Measurements from ENCODE around the gene ERI3. TPM values are rescaled to one million over a fixed set of nuclear protein-coding genes. Genes with fewer than 3 reads are reported as not detected.

Gene ERI3
- polyA plus RNA-seq, 2 of the 4 experiments (the other 2 are of a cell fraction), result 43.4 to 44.7 TPM

DNA sequence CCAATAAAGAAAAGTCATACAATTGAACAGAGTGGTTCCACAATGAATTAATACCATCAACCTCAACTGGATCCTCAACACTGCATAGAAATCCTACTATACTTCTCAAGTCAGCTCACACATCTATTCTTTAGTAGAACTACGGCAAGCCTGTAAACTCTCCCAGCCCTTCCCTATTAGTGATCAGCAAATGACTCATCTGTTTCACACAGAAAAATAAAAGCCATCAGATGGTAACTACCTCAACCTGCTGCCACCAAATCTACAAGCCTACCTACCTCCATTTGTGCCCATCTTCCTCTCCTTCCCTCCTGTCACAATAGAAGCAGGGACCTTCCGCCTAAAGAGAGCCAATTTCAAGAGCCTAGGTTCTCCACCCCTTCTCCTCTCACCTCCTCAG is 78.2 kb downstream of the ERI3 start:
- ATAC-seq (no peak), DNase-seq (ENCODE audit: low read depth in 1 of 2, low spot score in 1 of 2) (no peak), FAIRE-seq (no peak)
- no peak overlapping the region for H3K4me3 ChIP-seq
- no peak overlapping the region for H3K4me2 ChIP-seq
- TF ChIP-seq RAD21 (conservative IDR thresholded peaks at IDR 0.05 in 1 of 2, IDR thresholded peaks at IDR 0.05 in 1 of 2), result no peak
- TF ChIP-seq, protein P1, sequence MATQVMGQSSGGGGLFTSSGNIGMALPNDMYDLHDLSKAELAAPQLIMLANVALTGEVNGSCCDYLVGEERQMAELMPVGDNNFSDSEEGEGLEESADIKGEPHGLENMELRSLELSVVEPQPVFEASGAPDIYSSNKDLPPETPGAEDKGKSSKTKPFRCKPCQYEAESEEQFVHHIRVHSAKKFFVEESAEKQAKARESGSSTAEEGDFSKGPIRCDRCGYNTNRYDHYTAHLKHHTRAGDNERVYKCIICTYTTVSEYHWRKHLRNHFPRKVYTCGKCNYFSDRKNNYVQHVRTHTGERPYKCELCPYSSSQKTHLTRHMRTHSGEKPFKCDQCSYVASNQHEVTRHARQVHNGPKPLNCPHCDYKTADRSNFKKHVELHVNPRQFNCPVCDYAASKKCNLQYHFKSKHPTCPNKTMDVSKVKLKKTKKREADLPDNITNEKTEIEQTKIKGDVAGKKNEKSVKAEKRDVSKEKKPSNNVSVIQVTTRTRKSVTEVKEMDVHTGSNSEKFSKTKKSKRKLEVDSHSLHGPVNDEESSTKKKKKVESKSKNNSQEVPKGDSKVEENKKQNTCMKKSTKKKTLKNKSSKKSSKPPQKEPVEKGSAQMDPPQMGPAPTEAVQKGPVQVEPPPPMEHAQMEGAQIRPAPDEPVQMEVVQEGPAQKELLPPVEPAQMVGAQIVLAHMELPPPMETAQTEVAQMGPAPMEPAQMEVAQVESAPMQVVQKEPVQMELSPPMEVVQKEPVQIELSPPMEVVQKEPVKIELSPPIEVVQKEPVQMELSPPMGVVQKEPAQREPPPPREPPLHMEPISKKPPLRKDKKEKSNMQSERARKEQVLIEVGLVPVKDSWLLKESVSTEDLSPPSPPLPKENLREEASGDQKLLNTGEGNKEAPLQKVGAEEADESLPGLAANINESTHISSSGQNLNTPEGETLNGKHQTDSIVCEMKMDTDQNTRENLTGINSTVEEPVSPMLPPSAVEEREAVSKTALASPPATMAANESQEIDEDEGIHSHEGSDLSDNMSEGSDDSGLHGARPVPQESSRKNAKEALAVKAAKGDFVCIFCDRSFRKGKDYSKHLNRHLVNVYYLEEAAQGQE (IDR thresholded peaks at IDR 0.05), result no peak
- TF ChIP-seq, protein P2, sequence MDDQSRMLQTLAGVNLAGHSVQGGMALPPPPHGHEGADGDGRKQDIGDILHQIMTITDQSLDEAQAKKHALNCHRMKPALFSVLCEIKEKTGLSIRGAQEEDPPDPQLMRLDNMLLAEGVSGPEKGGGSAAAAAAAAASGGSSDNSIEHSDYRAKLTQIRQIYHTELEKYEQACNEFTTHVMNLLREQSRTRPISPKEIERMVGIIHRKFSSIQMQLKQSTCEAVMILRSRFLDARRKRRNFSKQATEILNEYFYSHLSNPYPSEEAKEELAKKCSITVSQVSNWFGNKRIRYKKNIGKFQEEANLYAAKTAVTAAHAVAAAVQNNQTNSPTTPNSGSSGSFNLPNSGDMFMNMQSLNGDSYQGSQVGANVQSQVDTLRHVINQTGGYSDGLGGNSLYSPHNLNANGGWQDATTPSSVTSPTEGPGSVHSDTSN (IDR thresholded peaks at IDR 0.05), result no peak
- TF ChIP-seq MAFK (IDR thresholded peaks at IDR 0.05; ENCODE audit: partially characterized antibody), result no peak
- ChIA-PET CTCF (interaction anchor here (1.4 kb wide), 1 partner anchor 59 kb away, joined by 3 read pairs; no protein-coding TSS in a partner anchor), POLR2A (no interaction called here)
- no peak overlapping the region for H3K27ac ChIP-seq
- 90% methylated on average over 2 of the region's 2 CpGs for WGBS (ENCODE audit: missing lambda C conversion rate)
- no peaks in the 10 kb centered on the region for H3K9me3 ChIP-seq
- H3K4me1 ChIP-seq, result no peaks in the 10 kb centered on the region

DNA sequence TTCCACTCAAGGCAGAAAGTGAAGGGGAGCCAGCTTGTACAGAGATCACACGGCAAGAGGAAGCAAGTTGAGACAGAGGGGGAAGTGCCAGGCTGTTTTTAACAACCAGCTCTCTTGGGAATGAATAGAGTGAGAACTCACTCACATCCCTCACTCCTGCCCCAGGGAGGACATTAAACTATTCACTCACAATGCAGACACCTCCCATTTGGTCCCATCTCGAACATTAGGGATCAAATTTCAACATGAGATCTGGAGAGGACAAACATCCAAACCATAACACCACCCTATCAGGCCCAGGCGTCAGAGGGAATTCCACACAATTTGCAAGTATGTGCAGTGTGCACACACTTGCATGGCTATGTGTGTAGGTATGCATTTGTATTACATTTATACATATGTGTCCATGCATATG is 79.1 kb downstream of the ERI3 start:
- H3K4me1 ChIP-seq, result no peaks in the 10 kb centered on the region
- no peak for TF ChIP-seq FOSB (CRISPR knock-in tag; IDR thresholded peaks at IDR 0.05)
- TF ChIP-seq HDAC2 (IDR thresholded peaks at IDR 0.05), result no peak
- TF ChIP-seq, protein P3, sequence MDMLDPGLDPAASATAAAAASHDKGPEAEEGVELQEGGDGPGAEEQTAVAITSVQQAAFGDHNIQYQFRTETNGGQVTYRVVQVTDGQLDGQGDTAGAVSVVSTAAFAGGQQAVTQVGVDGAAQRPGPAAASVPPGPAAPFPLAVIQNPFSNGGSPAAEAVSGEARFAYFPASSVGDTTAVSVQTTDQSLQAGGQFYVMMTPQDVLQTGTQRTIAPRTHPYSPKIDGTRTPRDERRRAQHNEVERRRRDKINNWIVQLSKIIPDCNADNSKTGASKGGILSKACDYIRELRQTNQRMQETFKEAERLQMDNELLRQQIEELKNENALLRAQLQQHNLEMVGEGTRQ (IDR thresholded peaks at IDR 0.05), result no peak
- no peak for TF ChIP-seq RCOR1 (IDR thresholded peaks at IDR 0.05; ENCODE audit: low read depth, low read length)
- TF ChIP-seq PHF8 (IDR thresholded peaks at IDR 0.05; ENCODE audit: borderline replicate concordance, low read depth), result no peak
- TF ChIP-seq TFCP2L1 (CRISPR knock-in tag; IDR thresholded peaks at IDR 0.05), result no peak
- no peak overlapping the region for H3K27ac ChIP-seq
- H3K4me2 ChIP-seq, result no peak overlapping the region
- H3K9me3 ChIP-seq, result no peaks in the 10 kb centered on the region
- WGBS (ENCODE audit: missing lambda C conversion rate), result 72% methylated on average over 3 of the region's 3 CpGs
- POLR2A ChIA-PET, result no interaction called here
- FAIRE-seq, result no peak
- CTCF ChIA-PET, result interaction anchor here (1.0 to 1.4 kb wide), 2 partner anchors 14 to 59 kb away, joined by 3 read pairs; no protein-coding TSS in a partner anchor
- DNase-seq (ENCODE audit: low read depth in 1 of 2, low spot score in 1 of 2), result no peak
- H3K4me3 ChIP-seq, result no peak overlapping the region
- ATAC-seq, result no peak

DNA sequence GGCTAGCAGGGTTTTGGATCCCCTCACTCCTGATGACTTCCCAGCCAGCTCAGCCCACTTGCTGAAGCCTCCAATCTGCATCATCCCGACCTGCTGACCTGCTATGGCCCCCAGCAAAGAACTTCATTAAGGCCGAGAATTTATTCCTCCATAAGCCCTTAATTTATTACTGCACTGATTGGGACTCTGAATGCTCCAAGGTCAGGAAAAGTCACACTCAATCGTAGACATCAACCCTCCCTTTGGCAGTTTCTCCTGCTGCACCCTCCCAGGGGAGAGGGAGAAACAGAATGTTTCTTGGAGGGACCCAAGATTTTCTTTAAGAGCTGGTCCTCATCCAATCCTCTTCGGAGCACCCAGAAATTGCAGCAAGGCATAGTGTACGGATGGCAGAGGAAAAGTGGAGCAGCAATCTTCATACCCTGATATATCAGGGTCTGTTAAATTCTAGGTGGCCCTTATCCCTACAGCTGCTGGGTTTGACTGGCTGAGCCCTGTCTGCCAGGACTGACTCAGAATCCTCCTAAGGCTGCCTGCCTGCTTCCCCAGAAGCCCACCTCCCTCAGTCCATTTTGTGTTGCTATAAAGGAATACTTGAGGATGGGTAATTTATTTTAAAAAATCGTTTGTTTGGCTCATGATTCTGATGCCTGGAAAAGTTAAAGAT is 79.6 kb downstream of the ERI3 start:
- H3K9me3 ChIP-seq, result no peaks in the 10 kb centered on the region
- DNase-seq (ENCODE audit: low read depth in 1 of 2, low spot score in 1 of 2) (no peak), ATAC-seq (no peak), FAIRE-seq (no peak)
- H3K4me1 ChIP-seq, result no peaks in the 10 kb centered on the region
- no peak overlapping the region for H3K4me3 ChIP-seq
- H3K27ac ChIP-seq, result no peak overlapping the region
- POLR2A ChIA-PET, result no interaction called here
- H3K4me2 ChIP-seq, result no peak overlapping the region
- no peak for TF ChIP-seq RFX5 (IDR thresholded peaks at IDR 0.05)
- TF ChIP-seq, protein P4, sequence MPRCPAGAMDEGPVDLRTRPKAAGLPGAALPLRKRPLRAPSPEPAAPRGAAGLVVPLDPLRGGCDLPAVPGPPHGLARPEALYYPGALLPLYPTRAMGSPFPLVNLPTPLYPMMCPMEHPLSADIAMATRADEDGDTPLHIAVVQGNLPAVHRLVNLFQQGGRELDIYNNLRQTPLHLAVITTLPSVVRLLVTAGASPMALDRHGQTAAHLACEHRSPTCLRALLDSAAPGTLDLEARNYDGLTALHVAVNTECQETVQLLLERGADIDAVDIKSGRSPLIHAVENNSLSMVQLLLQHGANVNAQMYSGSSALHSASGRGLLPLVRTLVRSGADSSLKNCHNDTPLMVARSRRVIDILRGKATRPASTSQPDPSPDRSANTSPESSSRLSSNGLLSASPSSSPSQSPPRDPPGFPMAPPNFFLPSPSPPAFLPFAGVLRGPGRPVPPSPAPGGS (IDR thresholded peaks at IDR 0.05), result no peak
- TF ChIP-seq NR3C1 (IDR thresholded peaks at IDR 0.05), result no peak
- no peak for TF ChIP-seq BHLHE40 (IDR thresholded peaks at IDR 0.05; ENCODE audit: low read depth, low read length)
- no peak for TF ChIP-seq SREBF2 (IDR thresholded peaks at IDR 0.05)
- no peak for TF ChIP-seq ZFP36 (IDR thresholded peaks at IDR 0.05; ENCODE audit: borderline replicate concordance, partially characterized antibody)
- no peak for TF ChIP-seq HOXA7 (CRISPR knock-in tag; IDR thresholded peaks at IDR 0.05)
- TF ChIP-seq CHD2 (IDR thresholded peaks at IDR 0.05; ENCODE audit: low read length, partially characterized antibody), result no peak
- TF ChIP-seq, protein P5, sequence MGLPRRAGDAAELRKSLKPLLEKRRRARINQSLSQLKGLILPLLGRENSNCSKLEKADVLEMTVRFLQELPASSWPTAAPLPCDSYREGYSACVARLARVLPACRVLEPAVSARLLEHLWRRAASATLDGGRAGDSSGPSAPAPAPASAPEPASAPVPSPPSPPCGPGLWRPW (IDR thresholded peaks at IDR 0.05), result no peak
- TF ChIP-seq, protein P6, sequence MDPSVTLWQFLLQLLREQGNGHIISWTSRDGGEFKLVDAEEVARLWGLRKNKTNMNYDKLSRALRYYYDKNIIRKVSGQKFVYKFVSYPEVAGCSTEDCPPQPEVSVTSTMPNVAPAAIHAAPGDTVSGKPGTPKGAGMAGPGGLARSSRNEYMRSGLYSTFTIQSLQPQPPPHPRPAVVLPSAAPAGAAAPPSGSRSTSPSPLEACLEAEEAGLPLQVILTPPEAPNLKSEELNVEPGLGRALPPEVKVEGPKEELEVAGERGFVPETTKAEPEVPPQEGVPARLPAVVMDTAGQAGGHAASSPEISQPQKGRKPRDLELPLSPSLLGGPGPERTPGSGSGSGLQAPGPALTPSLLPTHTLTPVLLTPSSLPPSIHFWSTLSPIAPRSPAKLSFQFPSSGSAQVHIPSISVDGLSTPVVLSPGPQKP (IDR thresholded peaks at IDR 0.05; ENCODE audit: low read depth, low read length), result no peak
- TF ChIP-seq JUN (IDR thresholded peaks at IDR 0.05), result no peak
- no peak for TF ChIP-seq NPAS2 (CRISPR knock-in tag; IDR thresholded peaks at IDR 0.05; ENCODE audit: borderline replicate concordance)
- 81% methylated on average over 6 of the region's 6 CpGs for WGBS (ENCODE audit: missing lambda C conversion rate)
- CTCF ChIA-PET, result interaction anchor here (1.0 to 1.5 kb wide), 3 partner anchors 14 to 58 kb away, joined by 3 read pairs; no protein-coding TSS in a partner anchor
